H4 (cell line): Measurements from ENCODE around the gene DIP2C. TPM values are rescaled to one million over a fixed set of nuclear protein-coding genes. Genes with fewer than 3 reads are reported as not detected.
"Not testable (repeated sequence)": the region's sequence is repeated elsewhere in the genome, so short reads cannot be mapped to it uniquely, and the experiment has no call there.

Experiments used
- DNase-seq: peaks from one replicate; pipeline ENCODE4 v3.0.0-alpha.2; 2015; ENCODE audit warnings: low spot score
- total RNA-seq: library from RNA; depleted of rRNA; stranded (reverse); fragments of >200 nt; shearing (Covaris generic); gene quantifications from 2 replicates; pipeline ENCODE4 v1.2.3, GENCODE V29; 2014

The DIP2C gene
- total RNA-seq, 1 experiment from 2014 or later, result 2.3 TPM

- DNase-seq, result no peak
Observed at GRCh38 chr10:482051-482501, 207.4 kb downstream of the DIP2C start.

GRCh38 chr10:481628-482027, 207.8 kb downstream of the DIP2C start:
- no peak for DNase-seq

- no peak for DNase-seq
Observed at GRCh38 chr10:480928-481552, 208.4 kb downstream of the DIP2C start.

- no peak for DNase-seq
Observed at GRCh38 chr10:480498-480927, 209.0 kb downstream of the DIP2C start.

GRCh38 chr10:479706-480497, 209.6 kb downstream of the DIP2C start:
- DNase-seq, result not testable (repeated sequence)

GRCh38 chr10:478471-479245, 210.8 kb downstream of the DIP2C start:
- DNase-seq, result no peak

- no peak for DNase-seq
Observed at GRCh38 chr10:477620-478019, 211.8 kb downstream of the DIP2C start.

GRCh38 chr10:476455-476780, 213.1 kb downstream of the DIP2C start:
- no peak for DNase-seq

- no peak for DNase-seq
Observed at GRCh38 chr10:475709-476454, 213.6 kb downstream of the DIP2C start.

GRCh38 chr10:474946-475345, 214.5 kb downstream of the DIP2C start:
- DNase-seq, result no peak

GRCh38 chr10:474406-474805, 215.1 kb downstream of the DIP2C start:
- no peak for DNase-seq

- no peak for DNase-seq
Observed at GRCh38 chr10:472241-472910, 217.1 kb downstream of the DIP2C start.

- DNase-seq, result no peak
Observed at GRCh38 chr10:470339-471003, 219.0 kb downstream of the DIP2C start.

- DNase-seq, result no peak
Observed at GRCh38 chr10:469947-470338, 219.5 kb downstream of the DIP2C start.

GRCh38 chr10:459743-460142, 229.7 kb downstream of the DIP2C start:
- no peak for DNase-seq

- no peak for DNase-seq
Observed at GRCh38 chr10:458421-458851, 231.0 kb downstream of the DIP2C start.

GRCh38 chr10:456486-456885, 233.0 kb downstream of the DIP2C start:
- DNase-seq, result no peak

GRCh38 chr10:454860-455259, 234.6 kb downstream of the DIP2C start:
- DNase-seq, result peak; percentile 68

GRCh38 chr10:453647-454046, 235.8 kb downstream of the DIP2C start:
- no peak for DNase-seq

GRCh38 chr10:452512-453426, 236.7 kb downstream of the DIP2C start:
- DNase-seq, result no peak
